SK-MEL-5 (cell line): Measurements from ENCODE around the gene SLC25A45. TPM values are rescaled to one million over a fixed set of nuclear protein-coding genes. Genes with fewer than 3 reads are reported as not detected.

ENCODE experiments used
- total RNA-seq: library from RNA; depleted of rRNA; stranded (reverse); fragments of >200 nt; shearing (Covaris generic); gene quantifications from 2 replicates; pipeline ENCODE4 v1.2.3, GENCODE V29; 2014; rRNA removed

Gene SLC25A45
- total RNA-seq, 1 experiment from 2014 or later = 3.4 TPM

Other genes with a start within 250 kb of the SLC25A45 start
- gene SYVN1, start 248.1 kb downstream of the SLC25A45 start, total RNA-seq = 8.9 and 12.2 TPM in 2 replicates
- gene SPDYC, start 212.4 kb downstream of the SLC25A45 start, total RNA-seq = not detected in 2 replicates
- 40.5 and 54.5 TPM in 2 replicates for gene CAPN1, start 200.7 kb downstream of the SLC25A45 start, total RNA-seq
- 5.1 and 19.5 TPM in 2 replicates for gene POLA2, start 120.7 kb downstream of the SLC25A45 start, total RNA-seq
- gene CDC42EP2, start 67.8 kb downstream of the SLC25A45 start, total RNA-seq = 0.42 and 1.2 TPM in 2 replicates
- gene DPF2, start 48.8 kb downstream of the SLC25A45 start, total RNA-seq = 21.6 and 22.9 TPM in 2 replicates
- 0.88 and 1.0 TPM in 2 replicates for gene TIGD3, start 27.9 kb downstream of the SLC25A45 start, total RNA-seq
- gene FRMD8, start 4.0 kb upstream of the SLC25A45 start, total RNA-seq = 36.4 and 37.5 TPM in 2 replicates
- 13.3 and 17.2 TPM in 2 replicates for gene NEAT1, start 40.2 kb upstream of the SLC25A45 start, total RNA-seq
- 1,469 and 1,846 TPM in 2 replicates for gene MALAT1, start 116.4 kb upstream of the SLC25A45 start, total RNA-seq
- gene SCYL1, start 142.4 kb upstream of the SLC25A45 start, total RNA-seq = 57.8 and 64.9 TPM in 2 replicates
- 1.8 and 2.0 TPM in 2 replicates for gene LTBP3, start 175.7 kb upstream of the SLC25A45 start, total RNA-seq
- 26.5 and 32.4 TPM in 2 replicates for gene ZNRD2, start 187.8 kb upstream of the SLC25A45 start, total RNA-seq
- 12.2 and 13.2 TPM in 2 replicates for gene FAM89B, start 189.9 kb upstream of the SLC25A45 start, total RNA-seq
- 14.3 and 15.6 TPM in 2 replicates for gene EHBP1L1, start 193.4 kb upstream of the SLC25A45 start, total RNA-seq
- gene KCNK7, start 213.2 kb upstream of the SLC25A45 start, total RNA-seq = not detected in 2 replicates
- 19.3 and 23.4 TPM in 2 replicates for gene MAP3K11, start 231.6 kb upstream of the SLC25A45 start, total RNA-seq
- gene PCNX3, start 233.1 kb upstream of the SLC25A45 start, total RNA-seq = 10.4 and 11.3 TPM in 2 replicates